ENCODE measurements around the gene ZBTB20. TPM values are rescaled to one million over a fixed set of nuclear protein-coding genes. Genes with fewer than 3 reads are reported as not detected.

The ZBTB20 gene
- total RNA-seq (2022; extraction: Qiagen RNA extraction): 0.75 to 1.8 TPM (median 1.6 TPM) in 5 replicates

GRCh38 chr3:115146418-115147328, at the start of gene ZBTB20:
TSS of gene ZBTB20 (minus strand) at chr3:115147288.

DNA sequence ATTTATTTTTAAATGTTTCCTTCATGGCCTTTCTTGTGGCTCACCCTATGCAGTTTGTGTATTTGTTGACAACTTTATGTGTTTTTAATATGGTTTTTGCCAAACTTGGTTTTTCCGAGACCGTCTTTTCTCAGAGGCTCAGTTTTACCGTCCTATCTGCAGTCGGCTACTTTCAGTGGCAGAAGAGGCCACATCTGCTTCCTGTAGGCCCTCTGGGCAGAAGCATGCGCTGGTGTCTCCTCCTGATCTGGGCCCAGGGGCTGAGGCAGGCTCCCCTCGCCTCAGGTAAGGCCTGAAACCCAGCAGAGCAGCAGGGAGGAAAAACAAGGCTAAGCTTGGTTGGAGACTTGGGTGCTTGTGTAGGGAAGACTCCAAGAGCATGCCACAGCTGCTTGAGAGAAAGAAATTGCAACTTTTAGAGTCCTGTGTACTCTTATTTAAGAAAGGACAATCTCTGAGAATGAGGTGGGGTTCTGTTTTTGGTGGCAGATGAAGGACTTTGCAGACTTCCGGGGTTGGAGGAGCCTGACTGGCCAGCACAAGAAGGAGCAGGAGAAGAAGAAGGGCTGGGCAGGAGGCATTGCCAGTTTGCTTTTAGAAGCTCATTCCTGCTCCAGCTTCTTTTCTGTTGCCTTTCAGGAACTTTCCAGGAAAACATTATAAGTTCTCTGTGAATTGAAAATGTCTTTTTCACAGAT, 853.1 kb downstream of the ZBTB20 start, which contains the start of gene TIGIT:
TIGIT (plus strand) TSS at position 191 of the 698 bp plus-strand sequence; CDS start at position 225, 34 bp downstream.

